Measurements from ENCODE around the gene PSME3IP1.
"Not testable (repeated sequence)": the region's sequence is repeated elsewhere in the genome, so short reads cannot be mapped to it uniquely, and the experiment has no call there.

Gene PSME3IP1

DNA sequence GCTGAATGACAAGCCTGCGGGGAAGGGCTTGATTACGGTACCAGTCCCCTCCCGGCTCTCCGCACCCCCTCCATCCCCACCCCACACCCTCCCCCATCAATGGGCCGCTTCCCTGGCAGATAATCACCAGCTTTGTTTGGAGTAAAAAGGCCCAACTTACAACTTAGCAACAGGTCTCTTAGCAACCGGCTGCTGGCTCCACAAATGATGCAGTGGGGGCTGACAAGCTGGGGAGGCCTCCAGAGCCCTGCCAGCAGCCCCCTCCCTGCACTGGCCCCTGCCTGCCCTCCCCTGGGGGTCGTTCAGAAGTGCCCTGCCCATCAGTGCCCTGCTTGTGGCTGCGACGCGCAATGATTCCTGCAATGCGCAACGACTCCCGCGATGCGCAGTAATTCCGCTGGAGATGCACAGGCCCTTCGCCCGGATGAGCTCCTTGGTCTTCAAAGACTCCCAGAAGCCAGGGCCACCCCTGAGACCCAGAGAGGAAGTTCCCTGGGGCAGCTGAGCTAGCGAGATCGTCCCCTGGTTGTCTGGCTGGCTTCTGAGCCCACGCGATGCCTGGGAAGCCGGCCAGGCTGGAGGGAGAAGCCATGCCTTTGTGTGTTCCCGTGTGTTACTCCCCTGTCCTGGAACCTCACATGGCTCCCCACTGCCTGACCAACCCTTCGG lies 70.2 kb downstream of the PSME3IP1 start:
- DNase-seq = no peak

- no peak for DNase-seq
Measured at GRCh38 chr16:57115168-57115513, 70.7 kb downstream of the PSME3IP1 start.

DNA sequence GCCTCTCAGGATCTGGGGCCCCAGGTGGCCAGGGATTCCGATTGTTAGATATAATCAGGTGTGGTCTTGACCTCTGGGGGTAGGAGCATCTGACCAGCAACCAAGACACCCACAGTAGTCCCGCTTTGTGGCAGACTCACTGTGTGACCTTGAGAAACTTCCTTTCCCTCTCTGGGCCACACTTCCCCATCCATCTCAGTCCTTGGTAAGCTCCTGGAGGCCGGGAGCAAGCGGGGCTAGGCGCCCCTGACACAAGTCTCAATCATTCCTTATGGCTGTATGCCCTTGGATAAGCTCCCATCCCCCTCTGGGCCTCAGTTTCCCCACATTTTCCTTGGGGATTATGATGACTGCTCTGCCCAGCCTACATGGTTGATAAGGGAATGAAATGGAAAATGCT lies 72.2 kb downstream of the PSME3IP1 start:
- DNase-seq = no peak

- no peak for DNase-seq
Measured at GRCh38 chr16:57113042-57113453, 72.8 kb downstream of the PSME3IP1 start.

- DNase-seq = no peak
Measured at GRCh38 chr16:57112403-57113041, 73.3 kb downstream of the PSME3IP1 start.

- DNase-seq = no peak
Measured at GRCh38 chr16:57111420-57111819, 74.4 kb downstream of the PSME3IP1 start.

GRCh38 chr16:57110937-57111336 lies 74.9 kb downstream of the PSME3IP1 start:
- DNase-seq = no peak

DNA sequence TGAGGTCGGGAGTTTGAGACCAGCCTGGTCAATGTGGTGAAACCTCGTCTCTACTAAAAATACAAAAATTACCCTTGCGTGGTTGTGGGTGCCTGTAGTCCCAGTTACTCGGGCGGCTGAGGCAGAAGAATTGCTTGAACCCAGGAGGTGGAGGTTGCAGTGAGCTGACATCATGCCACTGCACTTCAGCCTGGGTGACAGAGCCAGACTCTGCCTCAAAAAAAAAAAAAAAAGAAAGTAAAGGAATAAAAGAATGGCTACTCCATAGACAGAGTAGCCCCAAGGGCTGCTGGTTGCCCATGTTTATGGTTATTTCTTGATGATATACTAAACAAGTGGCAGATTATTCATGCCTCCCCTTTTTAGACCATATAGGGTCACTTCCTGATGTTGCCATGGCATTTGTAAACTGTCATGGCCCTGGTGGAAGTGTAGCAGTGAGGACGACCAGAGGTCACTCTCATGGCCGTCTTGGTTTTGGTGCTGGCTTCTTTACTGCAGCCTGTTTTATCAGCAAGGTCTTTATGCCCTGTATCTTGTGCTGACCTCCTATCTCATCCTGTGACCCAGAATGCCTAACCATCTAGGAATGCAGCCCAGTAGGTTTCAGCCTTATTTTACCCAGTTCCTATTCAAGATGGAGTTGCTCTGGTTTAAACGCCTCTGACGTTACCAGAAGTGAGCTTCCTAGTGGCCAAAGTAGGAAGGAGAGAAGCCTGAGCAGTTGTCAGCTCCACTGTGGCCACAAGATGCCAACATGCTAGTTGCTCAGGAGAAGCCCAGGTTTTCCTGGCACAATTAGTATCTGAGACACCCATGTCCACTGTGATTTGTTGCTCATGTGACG lies 76.4 kb downstream of the PSME3IP1 start:
- DNase-seq = not testable (repeated sequence)

- no peak for DNase-seq
Measured at GRCh38 chr16:57108432-57108831, 77.4 kb downstream of the PSME3IP1 start.

DNA sequence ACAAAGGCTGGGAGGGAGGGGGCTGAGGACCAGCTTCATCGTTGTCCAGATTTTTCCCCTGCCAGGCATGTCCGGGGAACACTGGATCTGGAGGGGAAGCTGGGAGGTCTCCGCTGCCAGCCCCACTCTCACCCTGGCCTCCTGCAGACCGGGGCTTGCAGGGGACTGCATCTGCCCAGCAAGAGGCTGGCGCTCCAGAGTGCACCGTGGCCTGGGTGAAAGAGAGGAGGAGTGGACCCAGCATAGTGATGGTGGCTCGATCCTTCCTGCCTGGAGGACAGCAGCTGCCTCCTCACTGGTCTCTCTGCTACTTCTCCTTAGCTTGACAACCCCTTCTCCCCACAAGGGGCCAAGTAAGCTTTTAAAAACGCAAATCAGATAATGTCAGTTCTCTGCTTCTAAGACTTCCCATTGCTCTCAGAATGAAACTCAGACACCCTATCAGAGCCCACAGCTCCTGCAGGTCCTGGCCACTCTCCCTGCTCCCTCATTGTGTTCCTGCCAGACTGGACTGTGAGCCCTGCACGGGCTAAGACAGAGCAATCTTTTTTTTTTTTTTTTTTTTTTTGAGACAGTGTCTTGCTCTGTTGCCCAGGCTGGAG lies 78.4 kb downstream of the PSME3IP1 start:
- no peak for DNase-seq

GRCh38 chr16:57106767-57107166 lies 79.1 kb downstream of the PSME3IP1 start:
- DNase-seq = no peak

DNA sequence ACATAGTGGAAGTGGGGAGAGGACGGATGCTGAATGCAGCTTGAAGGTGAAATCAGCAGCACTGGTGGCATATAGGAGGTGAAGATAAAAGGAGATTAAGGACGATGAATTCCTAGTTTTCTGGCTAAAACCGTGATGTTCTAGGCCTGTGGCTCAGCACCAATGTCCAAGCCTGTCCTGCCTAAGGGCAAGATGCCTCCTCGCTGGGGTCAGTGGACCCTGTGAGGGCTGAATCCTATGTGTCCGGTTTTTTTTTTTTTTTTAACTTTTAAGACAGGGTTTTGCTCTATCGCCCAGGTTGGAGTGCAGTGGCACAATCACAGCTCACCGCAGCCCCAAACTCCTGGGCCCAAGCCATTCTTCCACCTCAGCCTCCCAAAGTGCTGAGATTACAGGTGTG lies 80.7 kb downstream of the PSME3IP1 start:
- DNase-seq = no peak

- DNase-seq = no peak
Measured at GRCh38 chr16:57104706-57105105, 81.1 kb downstream of the PSME3IP1 start.

DNA sequence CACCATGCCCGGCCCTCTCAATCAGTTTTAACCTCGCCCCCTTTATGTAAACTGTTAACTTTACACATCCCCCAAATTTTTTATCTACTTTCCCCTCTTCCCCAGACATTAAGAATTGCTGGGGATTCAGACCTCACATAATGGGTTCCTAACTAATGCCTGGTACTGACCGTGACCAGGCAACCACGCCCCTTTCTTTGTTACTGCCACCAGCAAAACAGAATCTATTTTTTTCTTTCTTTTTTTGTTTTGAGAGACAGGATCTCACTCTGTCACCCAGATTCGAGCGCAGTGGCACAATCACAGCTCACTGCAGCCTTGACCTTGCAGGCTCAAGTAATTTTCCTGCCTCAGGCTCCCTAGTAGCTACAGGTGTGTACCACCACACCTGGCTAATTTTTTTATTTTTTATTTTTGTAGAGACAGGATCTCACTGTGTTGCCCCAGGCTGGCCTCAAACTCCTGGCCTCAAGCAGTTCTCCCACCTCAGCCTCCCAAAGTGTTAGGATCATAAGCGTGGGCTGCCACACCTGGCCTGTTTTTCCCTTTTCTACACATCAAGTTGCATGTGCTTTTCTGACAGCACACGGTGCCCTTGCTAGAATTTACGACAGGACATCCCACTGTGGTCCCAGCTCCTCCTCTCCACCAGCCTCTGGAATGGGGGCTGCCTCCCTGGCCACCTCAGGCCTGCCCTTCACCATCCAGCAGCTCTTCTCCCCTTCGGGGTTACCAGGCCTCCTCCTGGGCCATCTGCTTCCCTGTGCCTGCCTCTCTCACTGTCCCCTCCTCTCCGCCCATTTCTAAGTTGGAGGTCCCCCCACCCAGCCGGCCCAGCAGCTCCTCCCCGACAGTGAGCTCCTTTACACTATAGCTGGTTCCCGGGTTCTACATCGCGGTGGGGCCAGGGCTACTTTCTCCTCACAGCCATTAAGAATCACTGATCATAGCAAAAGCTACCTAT lies 82.7 kb downstream of the PSME3IP1 start:
- DNase-seq = no peak

Measured in NCI-H524 (cell line).